ENCODE results near the gene GIPC3.

Gene GIPC3, protein sequence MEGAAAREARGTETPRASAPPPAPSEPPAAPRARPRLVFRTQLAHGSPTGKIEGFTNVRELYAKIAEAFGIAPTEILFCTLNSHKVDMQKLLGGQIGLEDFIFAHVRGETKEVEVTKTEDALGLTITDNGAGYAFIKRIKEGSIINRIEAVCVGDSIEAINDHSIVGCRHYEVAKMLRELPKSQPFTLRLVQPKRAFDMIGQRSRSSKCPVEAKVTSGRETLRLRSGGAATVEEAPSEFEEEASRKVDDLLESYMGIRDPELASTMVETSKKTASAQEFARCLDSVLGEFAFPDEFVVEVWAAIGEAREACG

DNA sequence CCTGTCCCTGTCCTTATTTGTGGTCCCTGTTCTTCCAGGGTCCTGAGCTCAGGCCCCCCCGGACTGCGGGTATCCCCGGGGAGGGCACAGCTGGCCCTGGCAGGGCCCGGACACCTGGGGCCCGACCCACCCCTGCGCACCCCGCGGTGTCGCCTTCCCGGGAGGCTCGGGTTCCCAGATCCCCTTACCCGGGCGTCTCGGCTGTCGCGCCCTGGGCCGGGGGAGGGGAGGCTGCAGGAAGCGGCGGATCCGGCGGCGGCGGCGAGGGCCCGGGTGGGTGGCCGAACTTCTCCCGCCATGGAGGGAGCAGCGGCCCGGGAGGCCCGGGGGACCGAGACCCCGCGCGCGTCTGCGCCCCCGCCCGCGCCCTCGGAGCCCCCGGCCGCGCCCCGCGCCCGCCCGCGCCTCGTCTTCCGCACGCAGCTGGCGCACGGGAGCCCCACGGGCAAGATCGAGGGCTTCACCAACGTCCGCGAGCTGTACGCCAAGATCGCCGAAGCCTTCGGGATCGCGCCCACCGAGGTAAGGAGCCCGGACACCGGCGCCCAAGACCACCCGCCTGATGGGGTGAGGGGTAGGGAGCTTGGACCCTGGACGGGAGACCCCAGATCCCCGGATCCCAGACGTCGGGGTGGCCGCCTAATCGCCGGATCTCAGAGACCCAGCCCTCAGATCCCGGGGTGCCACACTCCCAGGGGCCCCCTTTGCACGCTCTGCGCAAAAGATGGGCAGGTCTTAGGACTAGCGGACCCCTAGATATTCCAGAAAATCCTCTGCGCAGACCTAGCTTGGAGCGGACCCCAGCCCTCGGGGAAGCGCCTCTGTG is at the start of gene GIPC3:
TSS of gene GIPC3 (plus strand) at position 178 of the 826 bp plus-strand sequence. CDS start at position 298, 120 bp downstream.
- no peak for DNase-seq

- no peak for DNase-seq
These were observed 49.7 kb upstream of the GIPC3 start for GRCh38 chr19:3535563-3535965.

DNA sequence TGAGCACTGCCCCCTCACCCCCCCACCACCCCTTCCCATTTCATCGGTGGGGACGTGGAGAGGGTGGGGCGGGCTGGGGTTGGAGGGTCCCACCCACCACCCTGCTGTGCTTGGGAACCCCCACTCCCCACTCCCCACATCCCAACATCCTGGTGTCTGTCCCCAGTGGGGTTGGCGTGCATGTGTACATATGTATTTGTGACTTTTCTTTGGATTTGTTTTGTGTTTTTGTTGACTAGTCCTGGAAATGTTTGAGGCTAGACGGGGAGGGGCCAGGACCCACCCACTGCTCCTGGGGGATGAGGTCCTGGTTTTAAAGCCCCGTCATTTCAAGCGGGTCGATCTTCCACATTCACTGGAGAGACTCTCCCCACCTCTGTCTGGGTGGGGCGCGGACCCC is 49.3 kb upstream of the GIPC3 start:
- DNase-seq = no peak

GRCh38 chr19:3536429-3537100 is 48.7 kb upstream of the GIPC3 start:
- peak in 47 of 56 donors; percentile 18 to 85 (median 66) for DNase-seq

GRCh38 chr19:3537101-3537437 is 48.2 kb upstream of the GIPC3 start:
- DNase-seq = no peak

GRCh38 chr19:3537438-3538240 is 47.6 kb upstream of the GIPC3 start:
- peak in 5 of 56 donors; percentile 14 to 36 (median 27) for DNase-seq

GRCh38 chr19:3538258-3538929 is 46.9 kb upstream of the GIPC3 start:
- DNase-seq = no peak

DNA sequence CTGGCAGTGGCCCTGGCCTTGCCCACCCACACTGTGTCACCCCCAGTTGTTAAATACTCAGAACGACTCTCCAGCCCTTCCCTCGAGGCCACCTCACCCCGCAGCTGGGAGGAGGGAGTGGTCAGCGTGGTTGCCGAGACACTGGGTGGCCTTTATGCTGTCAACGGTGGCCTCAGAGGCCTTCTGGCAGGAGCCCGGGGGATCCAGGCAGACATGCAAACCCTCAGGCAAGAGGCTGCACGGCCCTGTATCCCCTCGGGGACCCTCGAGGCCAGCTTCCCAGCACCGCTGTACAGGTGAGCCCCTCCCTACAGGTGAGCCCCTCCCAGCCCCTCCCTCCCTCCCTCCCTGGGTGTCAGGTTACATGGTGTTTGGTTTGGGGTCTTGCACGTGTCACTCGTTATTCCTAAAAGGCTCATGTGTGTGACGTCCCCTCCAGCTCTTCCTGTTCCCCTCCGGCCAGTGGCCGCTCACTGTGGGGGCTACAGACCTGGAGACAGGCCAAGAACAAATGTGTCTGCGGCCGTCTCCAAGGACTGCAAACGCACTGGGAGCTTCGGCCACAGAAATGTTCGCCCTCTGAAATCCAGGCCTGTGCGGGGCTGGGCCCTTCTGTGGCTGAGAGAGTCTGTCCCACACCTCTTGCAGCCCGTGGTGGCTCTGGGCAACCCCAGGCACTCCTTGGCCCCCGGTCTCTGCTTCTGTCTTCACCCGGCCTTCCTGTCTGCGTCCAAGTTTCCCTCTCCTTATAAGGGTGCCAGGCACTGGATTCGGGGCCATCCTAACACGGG is 46.1 kb upstream of the GIPC3 start, which contains the start of gene TEKTIP1:
TSS of gene TEKTIP1 (plus strand) at position 210 of the 791 bp plus-strand sequence. CDS start at position 214, 4 bp downstream.
- DNase-seq = peak in 17 of 56 donors; percentile 8 to 62 (median 34)

DNA sequence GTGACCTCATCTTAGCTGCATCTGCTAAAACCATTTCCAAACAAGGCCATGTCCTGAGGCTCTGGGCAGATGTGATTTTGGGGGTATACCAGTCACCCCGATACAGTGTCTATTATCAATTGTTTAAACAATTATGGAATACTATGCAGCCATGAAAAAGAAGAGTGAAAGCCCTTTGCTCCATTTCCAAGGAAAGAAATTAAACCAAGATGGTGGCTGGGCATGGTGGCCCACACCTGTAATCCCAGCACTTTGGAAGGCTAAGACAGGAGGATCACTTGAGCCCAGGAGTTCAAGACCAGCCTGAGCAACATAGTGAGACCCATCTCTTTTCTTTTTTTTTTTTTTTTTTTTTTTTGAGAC is 45.5 kb upstream of the GIPC3 start:
- DNase-seq = no peak

DNA sequence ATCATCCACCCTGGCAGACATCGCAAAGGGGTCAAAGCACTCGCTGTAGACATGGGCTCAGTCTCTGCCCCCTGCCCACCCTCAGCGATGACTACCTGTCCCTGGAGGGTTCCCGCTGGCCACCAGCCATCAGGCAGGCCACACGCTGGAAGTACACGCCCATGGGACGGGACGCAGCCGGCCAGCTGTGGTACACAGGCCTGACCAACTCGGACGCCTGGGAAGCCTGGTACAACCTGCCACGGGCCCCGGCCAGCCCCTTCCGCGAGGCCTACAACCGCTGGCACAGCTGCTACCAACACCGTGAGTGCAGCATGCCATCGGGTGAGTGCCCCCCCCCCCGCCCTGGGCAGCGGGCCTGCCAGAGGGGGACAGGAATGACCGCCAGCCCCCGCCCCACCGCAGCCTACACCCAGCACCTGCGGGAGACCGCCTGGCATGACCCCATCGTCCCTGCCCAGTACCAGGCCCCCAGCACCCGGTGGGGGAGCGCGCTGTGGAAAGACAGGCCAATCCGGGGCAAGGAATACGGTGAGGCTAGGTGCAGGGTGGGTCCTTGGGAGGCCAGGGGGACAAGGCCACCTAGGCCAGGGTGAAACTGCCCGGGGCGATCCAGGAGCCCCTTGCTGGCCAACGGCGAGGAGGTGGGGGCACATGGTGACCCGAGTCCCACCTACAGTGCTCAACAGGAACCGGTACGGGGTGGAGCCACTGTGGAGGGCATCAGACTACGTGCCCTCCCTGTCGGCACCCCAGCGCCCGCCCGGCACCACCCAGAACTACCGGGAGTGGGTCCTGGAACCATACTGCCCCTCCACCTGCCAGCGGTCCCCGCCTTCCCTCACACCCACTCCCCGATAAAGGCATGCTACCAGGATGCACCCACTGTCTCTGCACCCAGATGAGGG is 41.9 kb upstream of the GIPC3 start:
- DNase-seq = peak in 40 of 56 donors; percentile 8 to 85 (median 54)

DNA sequence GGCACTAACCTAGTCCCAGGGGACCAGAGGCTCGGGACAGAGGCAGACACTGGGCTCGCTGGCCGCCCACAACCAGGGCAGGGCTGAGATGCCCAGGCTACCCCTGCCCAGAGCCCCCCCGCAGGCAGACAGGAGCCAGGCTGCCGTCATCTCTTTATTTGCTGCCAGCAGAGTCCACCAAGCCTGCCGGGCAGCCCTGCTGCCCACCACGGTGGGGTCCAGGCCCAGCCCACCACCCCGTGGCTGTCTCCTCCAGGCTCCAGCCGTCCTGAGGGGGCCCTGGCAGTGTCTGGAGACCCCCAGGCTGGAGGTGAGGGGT is 41.3 kb upstream of the GIPC3 start:
- DNase-seq = peak in 4 of 56 donors; percentile 21 to 29 (median 25)

- DNase-seq = peak in 54 of 56 donors; percentile 22 to 93 (median 77)
These were observed 40.3 kb upstream of the GIPC3 start for GRCh38 chr19:3544742-3545668.

DNA sequence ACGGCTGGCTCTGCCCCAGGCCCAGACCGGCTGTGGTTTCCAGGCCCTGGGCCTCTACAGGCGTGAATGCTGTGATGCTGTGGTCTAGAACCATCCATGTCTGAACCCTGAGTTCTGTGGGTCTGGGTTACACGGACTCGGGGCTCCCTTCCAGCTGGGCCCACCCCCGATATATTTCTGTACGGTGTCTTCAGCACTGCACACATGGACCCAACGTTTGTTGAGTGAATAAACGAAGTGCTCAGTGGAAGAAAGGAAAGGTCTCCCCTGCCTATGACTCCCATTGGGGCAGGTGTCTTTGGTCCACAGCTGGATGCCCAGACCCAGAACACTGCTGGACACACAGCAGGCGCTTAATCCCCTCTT is 39.6 kb upstream of the GIPC3 start:
- no peak for DNase-seq

GRCh38 chr19:3546119-3546518 is 39.2 kb upstream of the GIPC3 start:
- DNase-seq = no peak

GRCh38 chr19:3547301-3547731 is 38.0 kb upstream of the GIPC3 start:
- DNase-seq = peak in 1 of 56 donors; percentile 14

GRCh38 chr19:3547767-3548282 is 37.5 kb upstream of the GIPC3 start:
- no peak for DNase-seq

DNA sequence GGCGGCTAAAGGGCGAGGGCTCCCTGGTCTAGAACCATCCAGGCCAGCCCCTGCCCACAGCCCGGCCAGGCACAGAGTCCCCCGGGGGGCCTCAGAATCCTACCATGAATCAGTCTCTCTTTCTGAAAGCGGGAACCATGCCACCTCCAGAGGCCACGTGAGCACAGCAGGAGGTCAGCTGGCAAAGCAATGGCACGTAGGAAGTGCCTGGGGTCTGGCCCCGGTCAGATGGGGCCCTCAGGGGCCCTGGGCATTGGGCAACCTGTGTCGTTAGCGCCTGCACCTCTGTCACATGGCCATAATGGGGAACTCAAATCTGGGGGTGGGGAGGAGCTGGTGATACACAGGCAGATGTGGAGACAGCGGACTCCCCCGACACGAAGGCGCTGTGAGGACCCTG is 36.7 kb upstream of the GIPC3 start:
- DNase-seq = peak in 22 of 56 donors; percentile 10 to 79 (median 40)
